ENCODE measurements around the gene MPG.

DNA sequence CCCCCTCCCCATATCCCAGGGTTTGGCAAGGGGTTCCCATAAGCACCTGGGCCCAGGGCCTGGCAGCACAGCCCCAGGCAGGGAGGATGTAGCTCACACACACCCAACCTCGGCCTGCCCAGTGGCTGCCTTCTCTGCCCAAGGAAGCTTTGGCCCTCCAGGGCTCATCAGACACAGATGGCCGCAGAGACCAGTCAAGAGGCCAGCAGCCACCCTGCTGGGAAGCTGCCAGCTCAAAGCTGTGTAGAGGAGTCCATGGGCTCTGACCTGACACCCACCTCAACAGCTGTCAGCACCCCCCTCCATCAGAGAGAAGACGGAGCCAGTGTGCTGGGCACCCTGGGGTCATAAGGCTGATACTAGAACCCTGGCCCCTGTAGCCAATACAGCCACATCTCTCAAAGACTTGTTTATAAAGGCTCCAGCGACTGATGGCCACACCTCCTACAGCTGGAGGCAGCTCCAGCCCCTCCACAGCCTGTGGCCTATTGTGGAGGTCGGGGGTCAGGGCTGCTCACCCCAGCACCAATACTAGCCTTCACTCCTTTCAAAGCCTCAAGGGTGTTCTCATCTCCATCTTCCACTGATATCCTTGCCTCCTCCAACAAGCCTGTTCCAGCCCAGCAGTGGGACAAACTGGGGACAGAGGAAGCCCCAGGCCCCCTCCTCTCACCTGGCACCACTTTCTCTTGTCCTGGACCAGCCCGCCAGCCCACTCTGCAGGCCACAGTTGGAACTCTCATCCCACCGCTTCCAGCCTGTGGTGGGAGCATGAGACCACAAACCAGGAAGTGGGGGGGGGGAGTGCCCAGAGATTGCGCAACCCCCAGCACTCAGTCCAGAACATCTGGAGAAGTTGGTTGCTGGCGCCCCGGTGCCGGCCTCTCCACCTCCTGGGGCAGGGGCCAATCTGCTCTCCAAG lies 2.2 kb upstream of the MPG start:
- TF ChIP-seq, protein P1, sequence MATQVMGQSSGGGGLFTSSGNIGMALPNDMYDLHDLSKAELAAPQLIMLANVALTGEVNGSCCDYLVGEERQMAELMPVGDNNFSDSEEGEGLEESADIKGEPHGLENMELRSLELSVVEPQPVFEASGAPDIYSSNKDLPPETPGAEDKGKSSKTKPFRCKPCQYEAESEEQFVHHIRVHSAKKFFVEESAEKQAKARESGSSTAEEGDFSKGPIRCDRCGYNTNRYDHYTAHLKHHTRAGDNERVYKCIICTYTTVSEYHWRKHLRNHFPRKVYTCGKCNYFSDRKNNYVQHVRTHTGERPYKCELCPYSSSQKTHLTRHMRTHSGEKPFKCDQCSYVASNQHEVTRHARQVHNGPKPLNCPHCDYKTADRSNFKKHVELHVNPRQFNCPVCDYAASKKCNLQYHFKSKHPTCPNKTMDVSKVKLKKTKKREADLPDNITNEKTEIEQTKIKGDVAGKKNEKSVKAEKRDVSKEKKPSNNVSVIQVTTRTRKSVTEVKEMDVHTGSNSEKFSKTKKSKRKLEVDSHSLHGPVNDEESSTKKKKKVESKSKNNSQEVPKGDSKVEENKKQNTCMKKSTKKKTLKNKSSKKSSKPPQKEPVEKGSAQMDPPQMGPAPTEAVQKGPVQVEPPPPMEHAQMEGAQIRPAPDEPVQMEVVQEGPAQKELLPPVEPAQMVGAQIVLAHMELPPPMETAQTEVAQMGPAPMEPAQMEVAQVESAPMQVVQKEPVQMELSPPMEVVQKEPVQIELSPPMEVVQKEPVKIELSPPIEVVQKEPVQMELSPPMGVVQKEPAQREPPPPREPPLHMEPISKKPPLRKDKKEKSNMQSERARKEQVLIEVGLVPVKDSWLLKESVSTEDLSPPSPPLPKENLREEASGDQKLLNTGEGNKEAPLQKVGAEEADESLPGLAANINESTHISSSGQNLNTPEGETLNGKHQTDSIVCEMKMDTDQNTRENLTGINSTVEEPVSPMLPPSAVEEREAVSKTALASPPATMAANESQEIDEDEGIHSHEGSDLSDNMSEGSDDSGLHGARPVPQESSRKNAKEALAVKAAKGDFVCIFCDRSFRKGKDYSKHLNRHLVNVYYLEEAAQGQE (IDR thresholded peaks at IDR 0.05; ENCODE audit: insufficient read depth in 1 of 2, low read depth in 2 of 2, low read length in 2 of 2) = no peak
- TF ChIP-seq POLR2AphosphoS5 (IDR thresholded peaks at IDR 0.05; ENCODE audit: low read depth, low read length) (no peak), TAF1 (IDR thresholded peaks at IDR 0.05; ENCODE audit: borderline replicate concordance, insufficient read depth, low read length) (no peak)

Data from PFSK-1 (cell line).